GM12891 (cell line): ENCODE measurements around the gene WDR27.
"Not testable (repeated sequence)": the region's sequence is repeated elsewhere in the genome, so short reads cannot be mapped to it uniquely, and the experiment has no call there.

Experiments used
- DNase-seq: peaks from one replicate; pipeline ENCODE4 v3.0.0; 2011; ENCODE audit warnings: low spot score; ENCODE audit not compliant: insufficient read length
- FAIRE-seq: peaks from 2 replicates; lab custom pipeline; 2011; peaks lifted over from hg19 to GRCh38; lab: Jason Lieb, UNC
- PAX5 ChIP-seq: IDR thresholded peaks from 2 replicates; pipeline ENCODE4 v1.6.1; 2011; ENCODE audit warnings: low read length, moderate library complexity, mild to moderate bottlenecking; ENCODE audit not compliant: insufficient read depth, severe bottlenecking
- POLR2A ChIP-seq: IDR thresholded peaks from 2 replicates; pipeline ENCODE4 v1.6.1; 2011; ENCODE audit warnings: low read depth, low read length, control low read depth
- POLR2AphosphoS5 ChIP-seq: IDR thresholded peaks from 2 replicates; pipeline ENCODE4 v1.6.1; 2011; ENCODE audit warnings: low read depth, low read length, control low read depth
- POU2F2 ChIP-seq: IDR thresholded peaks from 2 replicates; pipeline ENCODE4 v1.6.1; 2011; ENCODE audit warnings: low read depth, mild to moderate bottlenecking, control low read depth, low read length, moderate library complexity
- SPI1 ChIP-seq: IDR thresholded peaks from 2 replicates; pipeline ENCODE4 v1.6.1; 2011; ENCODE audit warnings: low read depth, low read length, control low read depth
- TAF1 ChIP-seq: IDR thresholded peaks from 2 replicates; pipeline ENCODE4 v1.6.1; 2011; ENCODE audit warnings: low read depth, low read length, control low read depth

Gene WDR27

DNA sequence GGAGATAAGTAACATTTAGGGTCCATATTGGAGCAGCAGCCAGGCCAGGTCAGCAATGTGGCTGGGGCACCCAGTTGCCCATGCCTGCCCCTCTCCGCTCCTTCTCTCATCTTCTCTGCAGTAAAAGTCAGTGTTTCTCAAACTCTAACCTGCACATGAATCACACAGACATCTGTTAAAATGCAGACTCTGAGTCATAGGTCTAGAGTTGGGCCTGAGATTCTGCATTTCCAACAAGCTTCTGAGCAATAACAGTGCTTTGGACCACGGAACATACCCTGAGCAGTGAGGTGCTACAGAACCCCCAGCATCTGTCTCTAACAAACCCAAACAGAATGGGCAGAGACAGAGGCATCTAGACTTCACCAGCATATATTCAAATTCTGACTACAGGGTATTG is 12.3 kb upstream of the WDR27 start:
- FAIRE-seq = no peak
- TF ChIP-seq SPI1 = no peak
- no peak for TF ChIP-seq PAX5
- TF ChIP-seq TAF1 = no peak
- TF ChIP-seq POLR2A = no peak
- TF ChIP-seq POU2F2 = no peak
- no peak for TF ChIP-seq POLR2AphosphoS5

DNA sequence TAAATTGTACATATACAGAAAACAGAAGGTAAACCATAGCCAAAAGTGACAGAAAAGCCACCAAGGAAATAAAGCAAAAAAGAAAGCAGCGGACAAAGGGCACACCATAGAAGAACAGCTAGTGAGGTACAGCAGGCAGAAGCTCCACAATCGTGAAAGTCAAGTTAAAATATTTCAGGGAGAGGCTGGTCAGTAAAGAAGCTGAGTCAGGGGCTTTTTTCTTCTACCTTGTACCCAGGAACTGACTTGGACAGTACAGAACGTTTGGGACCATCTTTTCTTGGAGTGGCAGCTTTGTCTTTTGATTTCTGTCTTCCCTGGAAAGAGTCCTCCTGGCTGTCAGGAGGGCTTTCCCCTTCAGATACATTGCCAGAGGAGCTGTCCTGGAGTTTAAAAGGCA is 8.2 kb upstream of the WDR27 start:
- DNase-seq (no peak), FAIRE-seq (no peak)
- TF ChIP-seq POLR2A = no peak
- no peak for TF ChIP-seq SPI1
- TF ChIP-seq PAX5 = no peak
- TF ChIP-seq TAF1 = no peak
- no peak for TF ChIP-seq POU2F2
- TF ChIP-seq POLR2AphosphoS5 = no peak

More for the DNA sequence above, 12.3 kb upstream of the WDR27 start:
- no peak for DNase-seq

GRCh38 chr6:169709293-169709692 is 7.5 kb upstream of the WDR27 start:
- DNase-seq (no peak), FAIRE-seq (no peak)
- no peak for TF ChIP-seq TAF1
- TF ChIP-seq POLR2A = no peak

DNA sequence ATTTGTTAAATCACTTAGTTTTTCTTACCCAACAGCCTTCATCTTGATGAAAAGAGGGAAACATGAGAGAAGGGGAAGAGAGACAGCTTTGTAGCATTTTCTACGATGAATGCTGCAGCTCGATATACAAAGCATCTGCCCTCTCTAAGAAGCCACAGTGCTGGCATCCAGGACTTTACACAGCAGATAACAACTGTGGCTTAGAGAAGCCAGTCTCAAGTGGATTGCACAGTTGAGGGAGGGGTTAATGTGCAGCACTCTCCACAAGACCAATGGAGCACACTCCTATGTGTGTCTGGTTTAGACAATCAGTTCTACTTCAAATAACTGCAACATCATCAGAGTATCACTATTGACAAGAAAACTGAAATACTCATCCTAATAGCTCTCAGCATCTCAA is 5.9 kb upstream of the WDR27 start:
- no peak for DNase-seq
- FAIRE-seq = peak; percentile 56
- TF ChIP-seq POLR2A (no peak), TAF1 (no peak), POLR2AphosphoS5 (no peak), PAX5 (no peak), POU2F2 (no peak), SPI1 (no peak)

GRCh38 chr6:169702840-169703246 is 1.0 kb upstream of the WDR27 start:
- no peak for DNase-seq
- FAIRE-seq = no peak
- TF ChIP-seq SPI1 (no peak), POLR2AphosphoS5 (no peak), POU2F2 (no peak), PAX5 (no peak), TAF1 (no peak), POLR2A (no peak)

DNA sequence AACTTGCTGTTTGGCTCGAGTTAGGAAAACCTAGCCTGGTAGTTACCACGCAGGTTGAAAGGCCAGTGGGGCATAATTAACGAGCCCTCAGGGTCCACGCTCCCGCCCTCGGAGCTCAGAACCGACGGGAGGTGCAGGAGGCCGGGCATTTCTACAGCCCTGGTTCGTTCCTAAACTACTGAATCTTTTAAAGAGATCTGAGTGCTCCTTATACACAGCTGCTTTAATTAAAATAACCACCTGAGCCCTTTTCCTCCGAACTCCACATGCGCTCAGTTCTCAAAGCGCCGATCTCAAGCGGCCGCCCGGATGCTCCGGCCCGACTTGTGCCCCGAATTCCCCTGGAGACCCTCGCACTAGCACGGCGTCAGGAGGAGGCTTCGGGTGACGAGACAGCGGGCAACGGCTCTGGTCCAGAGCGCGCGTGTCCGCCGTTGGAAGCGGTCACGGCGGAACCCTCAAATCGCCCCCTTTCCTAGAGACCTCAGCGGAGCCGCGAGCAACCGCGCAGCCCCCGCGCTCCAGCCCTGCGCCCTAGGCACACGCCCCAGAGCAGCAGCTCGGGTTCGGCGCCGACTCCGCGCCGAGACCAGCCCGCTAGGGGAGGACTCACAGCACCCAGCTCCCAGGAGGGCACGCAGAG is 397 bp downstream of the WDR27 start:
- DNase-seq (no peak), FAIRE-seq (no peak)
- no peak for TF ChIP-seq TAF1

DNA sequence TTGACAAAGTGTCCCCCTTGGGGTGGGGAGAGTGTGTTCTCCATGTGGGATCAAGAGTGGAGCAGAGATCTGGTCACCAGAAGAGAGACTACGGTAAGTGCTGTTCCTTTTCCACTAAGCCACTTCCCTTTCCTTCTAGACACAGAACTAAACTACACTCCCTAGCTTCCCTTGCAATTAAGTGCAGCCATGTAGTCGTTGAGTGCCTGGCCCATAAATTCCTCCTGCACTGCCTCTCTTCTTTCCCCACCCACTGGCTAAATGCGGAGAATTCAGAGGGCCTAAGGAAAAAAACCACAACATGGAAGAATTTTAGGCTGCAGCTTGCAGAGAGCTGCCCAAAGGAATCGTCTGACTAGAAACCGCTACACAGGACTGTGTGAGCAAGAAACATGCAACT is 1.5 kb downstream of the WDR27 start:
- TF ChIP-seq PAX5 (no peak), POLR2A (no peak), TAF1 (no peak), POLR2AphosphoS5 (no peak), POU2F2 (no peak), SPI1 (no peak)
- FAIRE-seq (no peak), DNase-seq (no peak)

DNA sequence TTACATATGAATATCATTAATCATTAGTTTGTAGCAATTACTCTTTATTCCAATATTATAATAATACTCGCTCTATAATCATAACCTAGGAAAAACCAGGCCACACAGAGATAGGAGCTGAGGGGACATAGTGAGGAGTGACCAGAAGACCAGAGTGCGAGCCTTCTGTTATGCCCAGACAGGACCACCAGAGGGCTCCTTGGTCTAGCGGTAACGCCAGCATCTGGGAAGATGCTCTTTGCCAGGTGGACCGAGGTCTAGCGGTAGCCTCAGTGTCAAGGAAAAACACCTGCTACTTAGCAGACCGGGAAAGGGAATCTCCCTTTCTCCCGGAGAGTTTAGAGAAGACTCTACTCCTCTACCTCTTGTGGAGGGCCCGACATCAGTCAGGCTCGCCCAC is 4.7 kb downstream of the WDR27 start:
- DNase-seq = not testable (repeated sequence)

DNA sequence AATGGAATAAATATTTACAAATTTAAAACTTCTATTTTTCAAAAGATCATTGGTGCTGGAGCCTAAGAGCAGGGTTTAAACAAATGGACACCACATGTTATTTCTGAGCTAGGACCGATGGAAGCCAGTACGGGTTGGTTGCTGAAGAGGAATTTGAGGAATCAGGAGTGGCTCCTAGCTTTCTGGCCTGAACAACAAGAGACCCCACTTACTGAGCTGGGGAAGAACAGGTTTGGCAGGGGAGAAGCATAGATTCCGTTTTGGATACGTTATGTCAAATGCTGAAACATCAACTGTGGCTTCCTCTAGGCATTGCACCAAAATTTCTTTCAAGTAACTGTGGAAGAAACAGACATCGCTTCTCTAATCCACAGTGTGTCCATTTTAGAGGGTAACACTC is 6.7 kb downstream of the WDR27 start:
- no peak for TF ChIP-seq TAF1
- TF ChIP-seq SPI1 = no peak
- TF ChIP-seq POLR2A = no peak
- TF ChIP-seq POU2F2 = no peak
- no peak for TF ChIP-seq POLR2AphosphoS5
- TF ChIP-seq PAX5 = no peak
- FAIRE-seq (no peak), DNase-seq (no peak)

More for the DNA sequence above, 4.7 kb downstream of the WDR27 start:
- not testable (repeated sequence) for FAIRE-seq

DNA sequence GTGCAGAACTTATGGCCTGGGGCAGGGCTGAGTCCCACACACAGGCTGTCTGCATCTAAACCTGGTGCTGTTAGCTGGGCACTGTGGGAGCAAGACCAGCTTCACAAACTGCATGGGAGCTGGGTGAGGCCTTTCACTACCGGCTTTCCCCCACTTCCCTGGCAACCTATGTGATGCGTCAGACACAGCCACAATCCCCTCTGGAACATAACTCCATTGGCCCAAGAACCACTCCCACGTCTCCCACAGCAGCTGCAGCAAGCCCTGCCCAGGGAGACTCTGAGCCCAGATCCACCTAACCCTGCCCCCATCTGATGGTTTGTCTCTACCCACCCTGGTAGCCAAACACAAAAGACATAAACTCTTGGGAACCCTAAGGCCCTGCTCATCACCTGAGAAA is 9.3 kb downstream of the WDR27 start:
- FAIRE-seq (no peak), DNase-seq (no peak)
- TF ChIP-seq SPI1 = no peak

DNA sequence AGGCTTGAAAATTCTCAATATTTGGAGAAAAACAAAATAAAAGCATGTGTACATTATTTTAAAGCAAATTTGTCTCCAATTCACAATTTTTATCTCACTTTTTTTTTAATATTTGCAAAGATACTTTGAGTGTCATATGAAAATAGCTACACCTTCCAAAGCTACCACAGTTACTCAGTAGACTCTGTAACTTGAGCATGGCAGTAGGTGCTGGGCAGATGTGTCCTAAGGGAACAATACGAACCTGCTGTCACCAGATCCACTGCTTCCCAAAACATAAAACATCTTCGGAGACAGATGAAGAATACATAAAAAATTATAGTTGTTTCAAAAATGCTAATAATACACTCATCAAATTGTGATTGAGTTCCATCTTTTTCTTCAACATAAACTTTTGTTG is 10.6 kb downstream of the WDR27 start:
- FAIRE-seq = no peak

More for the DNA sequence above, 10.6 kb downstream of the WDR27 start:
- TF ChIP-seq SPI1 (no peak), POU2F2 (no peak), PAX5 (no peak), POLR2A (no peak), TAF1 (no peak), POLR2AphosphoS5 (no peak)
- DNase-seq = no peak
